ENCODE data around the gene EPSTI1.

- TF ChIP-seq CTCF (IDR thresholded peaks at IDR 0.05) = no peak
- TF ChIP-seq ZFX (IDR thresholded peaks at IDR 0.05; ENCODE audit: borderline replicate concordance) = no peak
These were observed 115.0 kb downstream of the EPSTI1 start for GRCh38 chr13:42876887-42877545.
